Measurements from ENCODE around the gene GSTO1.
A peak's percentile ranks its signal among the peaks of the same experiment; 100 is the strongest.
"Not testable (repeated sequence)": the region's sequence is repeated elsewhere in the genome, so short reads cannot be mapped to it uniquely, and the experiment has no call there.

Gene GSTO1

GRCh38 chr10:104254493-104255310 is at the start of gene GSTO1:
Gene GSTO1 (plus strand): TSS chr10:104254892. CDS start chr10:104254929, 37 bp downstream.
- DNase-seq: peak in 1 of 2 experiments; percentile 26

GRCh38 chr10:104208730-104209129 is 46.0 kb upstream of the GSTO1 start:
- DNase-seq: no peak

GRCh38 chr10:104209575-104210198 is 45.0 kb upstream of the GSTO1 start:
- DNase-seq: peak in 1 of 2 experiments; percentile 49

GRCh38 chr10:104216631-104217030 is 38.1 kb upstream of the GSTO1 start:
- no peak for DNase-seq

- DNase-seq: no peak
These were observed 35.9 kb upstream of the GSTO1 start for GRCh38 chr10:104218751-104219150.

- no peak for DNase-seq
These were observed 34.2 kb upstream of the GSTO1 start for GRCh38 chr10:104220522-104220921.

GRCh38 chr10:104223304-104223703 is 31.4 kb upstream of the GSTO1 start:
- DNase-seq: no peak

- no peak for DNase-seq
These were observed 24.2 kb upstream of the GSTO1 start for GRCh38 chr10:104230490-104230889.

- peak; percentile 52 to 84 for DNase-seq
These were observed 22.7 kb upstream of the GSTO1 start, which contains the start of gene CFAP43 for GRCh38 chr10:104231784-104232612. Gene CFAP43 (minus strand): TSS chr10:104232364. CDS start chr10:104232246, 118 bp downstream.

GRCh38 chr10:104232613-104233102 is 22.0 kb upstream of the GSTO1 start:
- no peak for DNase-seq

GRCh38 chr10:104233817-104234216 is 20.9 kb upstream of the GSTO1 start:
- no peak for DNase-seq

- DNase-seq: no peak
These were observed 19.8 kb upstream of the GSTO1 start for GRCh38 chr10:104234934-104235333.

- DNase-seq: no peak
These were observed 18.9 kb upstream of the GSTO1 start for GRCh38 chr10:104235801-104236200.

GRCh38 chr10:104240078-104240477 is 14.6 kb upstream of the GSTO1 start:
- DNase-seq: no peak

- no peak for DNase-seq
These were observed 12.1 kb upstream of the GSTO1 start for GRCh38 chr10:104242545-104242944.

- not testable (repeated sequence) for DNase-seq
These were observed 11.7 kb upstream of the GSTO1 start for GRCh38 chr10:104243009-104243408.

- no peak for DNase-seq
These were observed 11.2 kb upstream of the GSTO1 start for GRCh38 chr10:104243512-104243911.

GRCh38 chr10:104245066-104245632 is 9.5 kb upstream of the GSTO1 start:
- no peak for DNase-seq

- DNase-seq: no peak
These were observed 7.7 kb upstream of the GSTO1 start for GRCh38 chr10:104246976-104247375.

- DNase-seq: no peak
These were observed 7.1 kb upstream of the GSTO1 start for GRCh38 chr10:104247513-104248146.

GRCh38 chr10:104248931-104249330 is 5.8 kb upstream of the GSTO1 start:
- DNase-seq: not testable (repeated sequence)

- DNase-seq: no peak
These were observed 4.3 kb upstream of the GSTO1 start for GRCh38 chr10:104250371-104250770.

Data from cerebellar nuclear complex (tissue), 1 donor.